Natural killer cell (primary cell): ENCODE data around the gene VMO1. TPM values are rescaled to one million over a fixed set of nuclear protein-coding genes. Genes with fewer than 3 reads are reported as not detected.

Experiments
- ATAC-seq, 3 donors: fragments of 150-1000 bp in 2 of 3; fragments of 200-7000 bp in 1 of 3; cut with Tn5 transposase; 1 replicate in 1 of 3; 2 replicates in 2 of 3; pipeline ENCODE4 v1.10.0; 2021; ENCODE audit warnings: mild to moderate bottlenecking in 2 of 3, moderate library complexity in 2 of 3
- DNase-seq, 2 donors: peaks; one replicate each; pipeline versions ENCODE4 v3.0.0 to v3.0.0-alpha.2; 2013 to 2021; ENCODE audit warnings: mixed read lengths in 1 of 2
- H3K27ac ChIP-seq: one replicate; pipeline ENCODE4 v1.5.1; 2013; ENCODE audit warnings: mild to moderate bottlenecking, low read length
- H3K27me3 ChIP-seq: one replicate; pipeline ENCODE4 v1.6.1; 2013; ENCODE audit warnings: low read length; ENCODE audit not compliant: control insufficient read depth, insufficient read depth
- H3K36me3 ChIP-seq: one replicate; pipeline ENCODE4 v1.6.1; 2013; ENCODE audit warnings: low read length; ENCODE audit not compliant: control insufficient read depth, insufficient read depth
- H3K4me1 ChIP-seq: one replicate; pipeline ENCODE4 v1.6.1; 2013; ENCODE audit warnings: low read length; ENCODE audit not compliant: control insufficient read depth, insufficient read depth
- H3K4me3 ChIP-seq: one replicate; pipeline ENCODE4 v1.5.1; 2013; ENCODE audit warnings: low read length
- H3K9me3 ChIP-seq: one replicate; pipeline ENCODE4 v1.6.1; 2013; ENCODE audit warnings: low read length; ENCODE audit not compliant: control insufficient read depth, insufficient read depth
- H3K27ac Mint-ChIP-seq, 2 donors: one replicate each; pipeline ENCODE4 v1.8.0; 2022; ENCODE audit warnings: mild to moderate bottlenecking in 2 of 2, mixed read lengths in 2 of 2, moderate library complexity in 1 of 2
- H3K27me3 Mint-ChIP-seq, 2 donors: one replicate each; pipeline ENCODE4 v1.8.0; 2022; ENCODE audit warnings: low read depth in 2 of 2, mixed read lengths in 2 of 2
- H3K36me3 Mint-ChIP-seq: one replicate; pipeline ENCODE4 v1.8.0; 2022; ENCODE audit warnings: mixed read lengths
- H3K4me1 Mint-ChIP-seq, 2 donors: one replicate each; pipeline ENCODE4 v1.8.0; 2022; ENCODE audit warnings: mixed read lengths in 2 of 2
- H3K4me3 Mint-ChIP-seq: one replicate; pipeline ENCODE4 v1.8.0; 2022; ENCODE audit warnings: mild to moderate bottlenecking, moderate library complexity, mixed read lengths
- H3K9me3 Mint-ChIP-seq, 2 donors: one replicate each; pipeline ENCODE4 v1.8.0; 2022; ENCODE audit warnings: mixed read lengths in 2 of 2
- CTCF ChIP-seq: fragments of 200-600 bp; IDR thresholded peaks from one replicate; pipeline ENCODE4 v1.8.0; 2022; ENCODE audit warnings: antibody characterized with exemption
- WGBS: methylation state at CpG from one replicate; pipeline ENCODE4 v1.1.7; 2013; ENCODE audit warnings: missing lambda C conversion rate; ENCODE audit not compliant: insufficient coverage; 5-methylcytosine and 5-hydroxymethylcytosine counted together
- intact Hi-C: fragments of 100-400 bp; cut with micrococcal nuclease; formaldehyde crosslinking; loops from one replicate; pipeline ENCODE4 v1.14.2; 2022
- total RNA-seq, 4 donors: library from RNA; stranded (reverse); fragments of 120-200 nt in 1 of 4; gene quantifications; one replicate each; pipeline versions ENCODE4 v1.2.3 to v1.2.4, GENCODE V29; 2013 to 2022

The VMO1 gene
- total RNA-seq, 3 donors from 2014 or later (not counting 1 experiment from before 2014, with no cell fraction given) = 1.2 to 4.8 (median 1.3) TPM

GRCh38 chr17:4747847-4748246 is 38.3 kb downstream of the VMO1 start:
- H3K27me3 Mint-ChIP-seq = peaks cover 34 to 43% of the 10 kb centered on the region in 2 donors
- H3K4me1 Mint-ChIP-seq = peaks cover 13 to 22% of the 10 kb centered on the region in 2 donors
- DNase-seq = peak in 1 of 2 donors; percentile 72
- Histone ChIP-seq H3K27ac (no peak overlapping the region), H3K36me3 (no peaks in the 10 kb centered on the region), H3K4me3 (no peak overlapping the region), H3K9me3 (no peaks in the 10 kb centered on the region), H3K27me3 (peaks cover 14% of the 10 kb centered on the region), H3K4me1 (peaks cover 13% of the 10 kb centered on the region)
- H3K4me3 Mint-ChIP-seq = peak overlapping the region; percentile 39
- intact Hi-C loops = no loop called here
- no peak for TF ChIP-seq CTCF
- H3K36me3 Mint-ChIP-seq = no peaks in the 10 kb centered on the region
- under 1% methylated on average over 5 of the region's 5 CpGs for WGBS
- peak overlapping the region in 1 of 2 donors; percentile 62 for H3K27ac Mint-ChIP-seq
- peak; percentile 49 to 77 (median 75) for ATAC-seq
- H3K9me3 Mint-ChIP-seq = no peaks in the 10 kb centered on the region

DNA sequence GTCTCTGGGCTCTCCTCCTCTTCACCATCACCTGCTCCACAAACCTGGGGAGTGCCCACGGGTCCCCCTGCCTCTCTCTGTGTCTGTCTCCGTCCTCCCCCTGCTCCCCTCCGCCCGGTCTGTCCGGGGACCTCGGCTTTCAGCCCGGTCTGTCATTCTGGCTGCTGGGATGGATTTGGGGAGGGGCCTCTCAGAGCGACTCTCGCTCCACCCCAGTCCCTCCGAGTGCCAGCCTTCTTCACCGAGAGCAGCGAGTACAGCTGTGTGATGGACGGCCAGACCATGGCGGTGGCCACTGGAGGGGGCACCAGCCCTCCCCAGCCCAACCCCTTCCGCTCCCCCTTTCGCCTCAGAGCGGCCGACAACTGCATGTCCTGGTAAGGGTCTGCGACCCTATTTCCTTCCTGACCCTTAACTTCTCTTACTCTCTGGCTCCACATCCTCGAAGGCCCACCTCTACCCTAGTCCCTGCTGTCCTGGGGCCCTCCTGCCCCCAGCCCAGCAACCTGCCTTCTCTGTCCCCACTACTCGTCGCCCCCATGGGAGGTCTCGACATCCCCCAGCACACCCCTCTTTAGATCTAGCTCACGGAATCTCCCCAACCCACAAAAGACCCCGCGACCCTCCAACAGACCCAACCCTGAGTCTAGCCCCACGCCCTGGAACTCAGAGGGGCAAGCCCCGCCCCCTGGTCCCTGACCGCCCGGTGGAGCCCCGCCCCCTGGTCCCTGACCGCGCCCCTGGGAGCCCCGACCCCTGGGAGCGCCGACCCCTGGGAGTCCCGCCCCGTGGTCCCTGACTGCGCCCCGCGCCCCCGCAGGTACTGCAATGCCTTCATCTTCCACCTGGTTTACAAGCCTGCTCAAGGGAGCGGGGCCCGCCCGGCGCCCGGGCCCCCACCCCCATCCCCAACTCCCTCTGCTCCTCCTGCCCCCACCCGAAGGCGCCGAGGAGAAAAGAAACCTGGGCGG is 40.9 kb downstream of the VMO1 start:
- WGBS = 23% methylated on average over 47 of the region's 51 CpGs
- H3K4me1 Mint-ChIP-seq = peaks cover 15 to 29% of the 10 kb centered on the region in 2 donors
- peaks cover 28 to 56% of the 10 kb centered on the region in 2 donors for H3K27me3 Mint-ChIP-seq
- no peak for TF ChIP-seq CTCF
- no peaks in the 10 kb centered on the region for H3K36me3 ChIP-seq
- DNase-seq (no peak), ATAC-seq (peak in 1 of 3 donors; percentile 28)
- H3K9me3 Mint-ChIP-seq = no peaks in the 10 kb centered on the region
- H3K36me3 Mint-ChIP-seq = no peaks in the 10 kb centered on the region
- H3K9me3 ChIP-seq = no peaks in the 10 kb centered on the region
- H3K27ac Mint-ChIP-seq = peak overlapping the region in 1 of 2 donors; percentile 22
- peaks cover 15% of the 10 kb centered on the region for H3K4me1 ChIP-seq
- H3K4me3 Mint-ChIP-seq = no peak overlapping the region
- H3K4me3 ChIP-seq = no peak overlapping the region
- no peak overlapping the region for H3K27ac ChIP-seq
- H3K27me3 ChIP-seq = peaks cover 14% of the 10 kb centered on the region
- intact Hi-C loops = no loop called here

GRCh38 chr17:4743898-4744297 is 42.3 kb downstream of the VMO1 start:
- H3K4me3 Mint-ChIP-seq = no peak overlapping the region
- intact Hi-C loops = no loop called here
- peaks cover 24 to 57% of the 10 kb centered on the region in 2 donors for H3K27me3 Mint-ChIP-seq
- H3K27ac Mint-ChIP-seq = no peak overlapping the region
- ATAC-seq (no peak), DNase-seq (no peak)
- H3K36me3 Mint-ChIP-seq = no peaks in the 10 kb centered on the region
- no peaks in the 10 kb centered on the region for H3K9me3 Mint-ChIP-seq
- H3K4me3 ChIP-seq = no peak overlapping the region
- peaks cover 20 to 36% of the 10 kb centered on the region in 2 donors for H3K4me1 Mint-ChIP-seq
- H3K27me3 ChIP-seq = peaks cover 19% of the 10 kb centered on the region
- no peaks in the 10 kb centered on the region for H3K36me3 ChIP-seq
- TF ChIP-seq CTCF = no peak
- 91% methylated on average over 8 of the region's 9 CpGs for WGBS
- peaks cover 25% of the 10 kb centered on the region for H3K4me1 ChIP-seq
- no peak overlapping the region for H3K27ac ChIP-seq
- H3K9me3 ChIP-seq = no peaks in the 10 kb centered on the region
